Cardiac muscle cell (in vitro differentiated cells and primary cell): ENCODE data around the gene KRTAP13-3. TPM values are rescaled to one million over a fixed set of nuclear protein-coding genes. Genes with fewer than 3 reads are reported as not detected.

ENCODE experiments used
- DNase-seq, 2 donors: peaks; one replicate each; pipeline versions ENCODE4 v3.0.0 to v3.0.0-alpha.2; 2010 to 2017; ENCODE audit warnings: low read depth in 1 of 2, low spot score in 1 of 2
- H3K27ac ChIP-seq: fragments of 200-600 bp; sonication (generic); 2 replicates; pipeline ENCODE4 v1.5.1; 2016
- H3K27me3 ChIP-seq: fragments of 200-600 bp; sonication (generic); 2 replicates; pipeline ENCODE4 v1.6.0; 2016; ENCODE audit warnings: control low read depth
- H3K36me3 ChIP-seq: fragments of 200-600 bp; sonication (generic); 2 replicates; pipeline ENCODE4 v1.5.1; 2016; ENCODE audit warnings: control low read depth
- H3K4me1 ChIP-seq: fragments of 200-600 bp; sonication (generic); 2 replicates; pipeline ENCODE4 v1.8.1; 2017; ENCODE audit warnings: low read depth, mild to moderate bottlenecking, mixed run types
- H3K4me3 ChIP-seq: fragments of 200-600 bp; sonication (generic); 2 replicates; pipeline ENCODE4 v1.5.1; 2016; ENCODE audit warnings: mild to moderate bottlenecking
- H3K9me3 ChIP-seq: fragments of 200-600 bp; sonication (generic); 2 replicates; pipeline ENCODE4 v1.5.1; 2017; ENCODE audit warnings: low read depth, mild to moderate bottlenecking, control low read depth
- CTCF ChIP-seq: IDR thresholded peaks from 2 replicates; pipeline ENCODE4 v1.5.1; 2012; ENCODE audit warnings: low read depth, mild to moderate bottlenecking, low read length
- polyA plus RNA-seq: library from polyadenylated mRNA; unstranded; fragments of >200 nt; fragmentation: Nextera tagmentation; extraction: Ambion mirVana; gene quantifications from 2 replicates; pipeline ENCODE4 v1.2.1, GENCODE V29; 2016
- total RNA-seq: library from RNA; depleted of rRNA; stranded (reverse); fragments of >200 nt; gene quantifications from 2 replicates; pipeline ENCODE4 v1.2.3, GENCODE V29; 2016

The KRTAP13-3 gene
- total and polyA plus RNA-seq, 2 experiments from 2014 or later: not detected

DNA sequence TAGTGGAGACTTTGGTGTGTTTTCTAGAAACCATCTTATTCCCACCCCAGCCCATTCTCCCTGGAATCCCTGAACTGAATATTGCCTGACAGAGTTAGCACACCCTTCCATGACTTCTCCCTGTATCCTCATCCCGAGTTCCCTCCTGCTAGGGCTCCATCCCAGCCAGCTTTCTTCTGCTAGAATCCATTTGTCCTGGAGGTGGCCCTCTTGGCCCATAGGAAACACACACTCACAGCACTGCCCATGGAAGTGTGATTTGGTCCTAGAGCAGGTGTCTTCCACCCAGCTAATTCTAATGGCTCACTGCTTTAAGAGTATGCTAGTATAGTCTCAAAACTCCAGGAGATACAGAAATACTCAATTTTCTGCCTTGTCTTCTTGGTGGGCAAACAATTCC, 18.5 kb upstream of the KRTAP13-3 start:
- Histone ChIP-seq H3K4me1 (no peaks in the 10 kb centered on the region), H3K4me3 (no peak overlapping the region), H3K27me3 (no peaks in the 10 kb centered on the region), H3K27ac (no peak overlapping the region), H3K36me3 (no peaks in the 10 kb centered on the region), H3K9me3 (no peaks in the 10 kb centered on the region)
- no peak for TF ChIP-seq CTCF
- DNase-seq: peak in 1 of 2 donors; percentile 2

DNA sequence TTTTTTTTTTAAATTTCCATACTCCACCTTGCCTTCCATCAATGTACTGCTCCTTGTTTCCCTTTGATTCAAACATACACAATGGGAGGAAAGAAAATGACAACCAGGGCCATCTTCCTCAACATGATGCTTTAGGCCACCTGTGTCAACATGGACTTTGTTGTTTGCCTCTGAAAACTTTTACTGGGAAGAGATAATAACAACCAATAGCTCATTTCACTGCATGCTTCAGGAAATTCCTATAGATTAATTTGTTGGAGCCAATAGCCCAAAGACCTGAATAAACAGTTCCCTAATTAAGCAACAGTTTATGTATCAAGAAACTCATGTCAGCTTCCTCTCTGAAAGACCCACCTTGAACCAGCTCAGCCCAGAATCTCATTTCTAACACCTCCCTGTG, 17.5 kb upstream of the KRTAP13-3 start:
- Histone ChIP-seq H3K27me3 (no peaks in the 10 kb centered on the region), H3K36me3 (no peaks in the 10 kb centered on the region), H3K4me3 (no peak overlapping the region), H3K9me3 (no peaks in the 10 kb centered on the region), H3K4me1 (no peaks in the 10 kb centered on the region), H3K27ac (no peak overlapping the region)
- no peak for DNase-seq
- TF ChIP-seq CTCF: no peak

GRCh38 chr21:30439975-30440374, 14.2 kb upstream of the KRTAP13-3 start, which contains the start of gene KRTAP15-1:
KRTAP15-1 (plus strand) TSS chr21:30440275; CDS start chr21:30440328, 53 bp downstream.
- DNase-seq: no peak
- Histone ChIP-seq H3K27me3 (no peaks in the 10 kb centered on the region), H3K4me1 (no peaks in the 10 kb centered on the region)

GRCh38 chr21:30437010-30437565, 11.4 kb upstream of the KRTAP13-3 start:
- no peak for TF ChIP-seq CTCF
- no peak for DNase-seq
- no peak overlapping the region for H3K4me3 ChIP-seq
- H3K4me1 ChIP-seq: no peaks in the 10 kb centered on the region
- H3K36me3 ChIP-seq: no peaks in the 10 kb centered on the region
- H3K27me3 ChIP-seq: no peaks in the 10 kb centered on the region
- H3K9me3 ChIP-seq: no peaks in the 10 kb centered on the region
- no peak overlapping the region for H3K27ac ChIP-seq

More at GRCh38 chr21:30439975-30440374, 14.2 kb upstream of the KRTAP13-3 start, which contains the start of gene KRTAP15-1:
- no peak for TF ChIP-seq CTCF
- no peak within 1 kb of the TSS for H3K27ac ChIP-seq
- H3K9me3 ChIP-seq: no peaks in the 10 kb centered on the region
- H3K4me3 ChIP-seq: no peak within 1 kb of the TSS
- H3K36me3 ChIP-seq: no peaks in the 10 kb centered on the region

GRCh38 chr21:30434033-30434631, 8.4 kb upstream of the KRTAP13-3 start:
- Histone ChIP-seq H3K27ac (no peak overlapping the region), H3K4me1 (no peaks in the 10 kb centered on the region), H3K9me3 (no peaks in the 10 kb centered on the region), H3K36me3 (no peaks in the 10 kb centered on the region), H3K4me3 (no peak overlapping the region), H3K27me3 (no peaks in the 10 kb centered on the region)
- TF ChIP-seq CTCF: peak; percentile 65
- DNase-seq: peak; percentile 35 to 53
